ENCODE measurements around the gene ADGRV1. TPM values are rescaled to one million over a fixed set of nuclear protein-coding genes. Genes with fewer than 3 reads are reported as not detected.

ADGRV1 gene
- polyA plus RNA-seq, 2 of the 4 experiments (the other 2 are of a cell fraction), result 0.70 to 3.7 TPM

DNA sequence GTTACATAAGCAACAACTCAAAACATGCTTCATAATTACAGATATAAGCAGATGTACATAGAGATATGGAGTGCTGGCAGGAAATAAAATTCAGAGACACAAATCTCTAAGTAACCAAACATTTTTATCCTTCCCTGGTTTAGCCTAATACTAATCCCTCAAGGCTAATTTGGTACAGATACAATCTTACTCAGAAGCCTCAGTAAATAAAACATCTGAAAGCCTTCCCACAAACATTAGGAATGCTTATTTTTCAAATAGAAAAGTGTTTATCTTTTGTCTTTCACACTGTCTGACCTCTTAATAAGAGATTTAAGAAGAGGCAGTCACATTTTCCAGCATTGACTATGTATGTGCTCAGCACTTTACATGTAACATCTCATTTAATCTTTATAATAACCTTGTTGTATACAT lies 425.1 kb downstream of the ADGRV1 start:
- ATAC-seq, result peak; percentile 51 to 69; a peak in 4 of 6 replicates
- CTCF ChIA-PET, result interaction anchor here (3.7 kb wide), 1 partner anchor 51 kb away, joined by 24 read pairs; no protein-coding TSS in a partner anchor
- no peaks in the 10 kb centered on the region for H3K9me3 ChIP-seq

DNA sequence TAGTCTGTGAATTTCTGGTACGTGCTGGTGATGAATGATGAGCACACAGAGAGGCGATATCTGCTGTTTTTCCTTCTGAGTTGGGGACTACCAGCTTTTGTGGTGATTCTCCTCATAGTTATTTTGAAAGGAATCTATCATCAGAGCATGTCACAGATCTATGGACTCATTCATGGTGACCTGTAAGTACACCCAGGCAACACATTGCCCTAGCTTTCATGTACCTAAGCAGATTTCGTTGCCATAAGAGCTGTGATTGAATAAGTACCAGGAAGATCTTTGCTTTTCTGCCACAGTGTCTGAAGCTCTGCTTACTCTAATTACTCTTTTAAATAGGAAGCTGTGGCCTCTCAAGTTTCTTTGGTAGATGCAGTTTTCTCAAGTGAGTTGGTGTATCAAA lies 426.7 kb downstream of the ADGRV1 start:
- Histone ChIP-seq H3K27ac (peak overlapping the region; percentile 85 to 91), H3K4me3 (no peak overlapping the region), H3K4me2 (no peak overlapping the region), H3K4me1 (peaks cover 38% of the 10 kb centered on the region), H3K9me3 (no peaks in the 10 kb centered on the region)
- POLR2A ChIA-PET, result interaction anchor here (0.8 kb wide), 1 partner anchor 396 kb away, joined by 5 read pairs; no protein-coding TSS in a partner anchor
- CTCF ChIA-PET, result interaction anchor here (1.1 kb wide), 1 partner anchor 432 kb away, joined by 3 read pairs; no protein-coding TSS in a partner anchor
- ATAC-seq (no peak), FAIRE-seq (no peak), DNase-seq (ENCODE audit: low read depth in 1 of 2, low spot score in 1 of 2) (peak in 1 of 2 experiments; percentile 7)
- TF ChIP-seq, protein P1, sequence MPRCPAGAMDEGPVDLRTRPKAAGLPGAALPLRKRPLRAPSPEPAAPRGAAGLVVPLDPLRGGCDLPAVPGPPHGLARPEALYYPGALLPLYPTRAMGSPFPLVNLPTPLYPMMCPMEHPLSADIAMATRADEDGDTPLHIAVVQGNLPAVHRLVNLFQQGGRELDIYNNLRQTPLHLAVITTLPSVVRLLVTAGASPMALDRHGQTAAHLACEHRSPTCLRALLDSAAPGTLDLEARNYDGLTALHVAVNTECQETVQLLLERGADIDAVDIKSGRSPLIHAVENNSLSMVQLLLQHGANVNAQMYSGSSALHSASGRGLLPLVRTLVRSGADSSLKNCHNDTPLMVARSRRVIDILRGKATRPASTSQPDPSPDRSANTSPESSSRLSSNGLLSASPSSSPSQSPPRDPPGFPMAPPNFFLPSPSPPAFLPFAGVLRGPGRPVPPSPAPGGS (IDR thresholded peaks at IDR 0.05), result no peak
- TF ChIP-seq ZC3H11A (IDR thresholded peaks at IDR 0.05) (no peak), CEBPB (IDR thresholded peaks at IDR 0.05) (no peak), RFX5 (IDR thresholded peaks at IDR 0.05) (no peak), POLR2A (IDR thresholded peaks at IDR 0.05; ENCODE audit: low read length) (no peak), KDM1A (IDR thresholded peaks at IDR 0.05; ENCODE audit: low read depth) (no peak), CHD4 (IDR thresholded peaks at IDR 0.05; ENCODE audit: borderline replicate concordance) (no peak)
- TF ChIP-seq, protein P2, sequence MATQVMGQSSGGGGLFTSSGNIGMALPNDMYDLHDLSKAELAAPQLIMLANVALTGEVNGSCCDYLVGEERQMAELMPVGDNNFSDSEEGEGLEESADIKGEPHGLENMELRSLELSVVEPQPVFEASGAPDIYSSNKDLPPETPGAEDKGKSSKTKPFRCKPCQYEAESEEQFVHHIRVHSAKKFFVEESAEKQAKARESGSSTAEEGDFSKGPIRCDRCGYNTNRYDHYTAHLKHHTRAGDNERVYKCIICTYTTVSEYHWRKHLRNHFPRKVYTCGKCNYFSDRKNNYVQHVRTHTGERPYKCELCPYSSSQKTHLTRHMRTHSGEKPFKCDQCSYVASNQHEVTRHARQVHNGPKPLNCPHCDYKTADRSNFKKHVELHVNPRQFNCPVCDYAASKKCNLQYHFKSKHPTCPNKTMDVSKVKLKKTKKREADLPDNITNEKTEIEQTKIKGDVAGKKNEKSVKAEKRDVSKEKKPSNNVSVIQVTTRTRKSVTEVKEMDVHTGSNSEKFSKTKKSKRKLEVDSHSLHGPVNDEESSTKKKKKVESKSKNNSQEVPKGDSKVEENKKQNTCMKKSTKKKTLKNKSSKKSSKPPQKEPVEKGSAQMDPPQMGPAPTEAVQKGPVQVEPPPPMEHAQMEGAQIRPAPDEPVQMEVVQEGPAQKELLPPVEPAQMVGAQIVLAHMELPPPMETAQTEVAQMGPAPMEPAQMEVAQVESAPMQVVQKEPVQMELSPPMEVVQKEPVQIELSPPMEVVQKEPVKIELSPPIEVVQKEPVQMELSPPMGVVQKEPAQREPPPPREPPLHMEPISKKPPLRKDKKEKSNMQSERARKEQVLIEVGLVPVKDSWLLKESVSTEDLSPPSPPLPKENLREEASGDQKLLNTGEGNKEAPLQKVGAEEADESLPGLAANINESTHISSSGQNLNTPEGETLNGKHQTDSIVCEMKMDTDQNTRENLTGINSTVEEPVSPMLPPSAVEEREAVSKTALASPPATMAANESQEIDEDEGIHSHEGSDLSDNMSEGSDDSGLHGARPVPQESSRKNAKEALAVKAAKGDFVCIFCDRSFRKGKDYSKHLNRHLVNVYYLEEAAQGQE (IDR thresholded peaks at IDR 0.05), result no peak
- WGBS (ENCODE audit: missing lambda C conversion rate), result 74% methylated on average over 3 of the region's 3 CpGs

More for the DNA sequence above, 425.1 kb downstream of the ADGRV1 start:
- FAIRE-seq (peak; percentile 43), DNase-seq (ENCODE audit: low read depth in 1 of 2, low spot score in 1 of 2) (peak in 1 of 2 experiments; percentile 76)
- Histone ChIP-seq H3K27ac (peak overlapping the region; percentile 85 to 91), H3K4me1 (peaks cover 38% of the 10 kb centered on the region), H3K4me3 (no peak overlapping the region), H3K4me2 (peak overlapping the region; percentile 72)
- POLR2A ChIA-PET, result interaction anchor here (0.6 to 2.0 kb wide), 6 partner anchors 51 to 399 kb away, joined by 3 to 23 read pairs (median 10); partner anchors contain the start of gene ARRDC3
- TF ChIP-seq, protein P3, sequence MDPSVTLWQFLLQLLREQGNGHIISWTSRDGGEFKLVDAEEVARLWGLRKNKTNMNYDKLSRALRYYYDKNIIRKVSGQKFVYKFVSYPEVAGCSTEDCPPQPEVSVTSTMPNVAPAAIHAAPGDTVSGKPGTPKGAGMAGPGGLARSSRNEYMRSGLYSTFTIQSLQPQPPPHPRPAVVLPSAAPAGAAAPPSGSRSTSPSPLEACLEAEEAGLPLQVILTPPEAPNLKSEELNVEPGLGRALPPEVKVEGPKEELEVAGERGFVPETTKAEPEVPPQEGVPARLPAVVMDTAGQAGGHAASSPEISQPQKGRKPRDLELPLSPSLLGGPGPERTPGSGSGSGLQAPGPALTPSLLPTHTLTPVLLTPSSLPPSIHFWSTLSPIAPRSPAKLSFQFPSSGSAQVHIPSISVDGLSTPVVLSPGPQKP (IDR thresholded peaks at IDR 0.05; ENCODE audit: low read depth, low read length), result no peak
- peak; percentile 19; the same call in 1 of the 2 replicates for TF ChIP-seq FOSL2 (IDR thresholded peaks at IDR 0.05)
- TF ChIP-seq FOSL2 (CRISPR knock-in tag; IDR thresholded peaks at IDR 0.05), result peak; percentile 61; the same call in 1 of the 2 replicates
- TF ChIP-seq EP300 (IDR thresholded peaks at IDR 0.05), result peak in 1 of 2 experiments; percentile 35; a peak in 1 of 5 replicates
- TF ChIP-seq, protein P4, sequence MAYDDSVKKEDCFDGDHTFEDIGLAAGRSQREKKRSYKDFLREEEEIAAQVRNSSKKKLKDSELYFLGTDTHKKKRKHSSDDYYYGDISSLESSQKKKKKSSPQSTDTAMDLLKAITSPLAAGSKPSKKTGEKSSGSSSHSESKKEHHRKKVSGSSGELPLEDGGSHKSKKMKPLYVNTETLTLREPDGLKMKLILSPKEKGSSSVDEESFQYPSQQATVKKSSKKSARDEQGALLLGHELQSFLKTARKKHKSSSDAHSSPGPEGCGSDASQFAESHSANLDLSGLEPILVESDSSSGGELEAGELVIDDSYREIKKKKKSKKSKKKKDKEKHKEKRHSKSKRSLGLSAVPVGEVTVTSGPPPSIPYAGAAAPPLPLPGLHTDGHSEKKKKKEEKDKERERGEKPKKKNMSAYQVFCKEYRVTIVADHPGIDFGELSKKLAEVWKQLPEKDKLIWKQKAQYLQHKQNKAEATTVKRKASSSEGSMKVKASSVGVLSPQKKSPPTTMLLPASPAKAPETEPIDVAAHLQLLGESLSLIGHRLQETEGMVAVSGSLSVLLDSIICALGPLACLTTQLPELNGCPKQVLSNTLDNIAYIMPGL (CRISPR knock-in tag; IDR thresholded peaks at IDR 0.05; ENCODE audit: borderline replicate concordance), result no peak
- peak; percentile 35 for TF ChIP-seq MAFK (IDR thresholded peaks at IDR 0.05; ENCODE audit: partially characterized antibody)
- TF ChIP-seq, protein P5, sequence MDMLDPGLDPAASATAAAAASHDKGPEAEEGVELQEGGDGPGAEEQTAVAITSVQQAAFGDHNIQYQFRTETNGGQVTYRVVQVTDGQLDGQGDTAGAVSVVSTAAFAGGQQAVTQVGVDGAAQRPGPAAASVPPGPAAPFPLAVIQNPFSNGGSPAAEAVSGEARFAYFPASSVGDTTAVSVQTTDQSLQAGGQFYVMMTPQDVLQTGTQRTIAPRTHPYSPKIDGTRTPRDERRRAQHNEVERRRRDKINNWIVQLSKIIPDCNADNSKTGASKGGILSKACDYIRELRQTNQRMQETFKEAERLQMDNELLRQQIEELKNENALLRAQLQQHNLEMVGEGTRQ (IDR thresholded peaks at IDR 0.05), result no peak
- peak; percentile 93 for TF ChIP-seq GATA3 (IDR thresholded peaks at IDR 0.05; ENCODE audit: borderline replicate concordance)
- no peak for TF ChIP-seq HOXB13 (CRISPR knock-in tag; IDR thresholded peaks at IDR 0.05; ENCODE audit: low read depth)
- TF ChIP-seq CEBPB (IDR thresholded peaks at IDR 0.05), result peak in 1 of 2 experiments; percentile 44; a peak in 1 of 4 replicates
